GM08714 (cell line): ENCODE data around the gene ATP6V0B.

Experiments used
- H3K4me3 ChIP-seq: fragments of 200-500 bp; sonication (Bioruptor generic); 2 replicates; pipeline ENCODE4 v1.5.1; 2014; ENCODE audit warnings: mild to moderate bottlenecking, low read length, inconsistent platforms
- ZNF274 ChIP-seq: IDR thresholded peaks from 2 replicates; pipeline ENCODE4 v1.6.1; 2012; ENCODE audit warnings: mild to moderate bottlenecking, low read depth, low read length

Gene ATP6V0B

GRCh38 chr1:43980255-43981134, 5.7 kb downstream of the ATP6V0B start:
- peak overlapping the region; percentile 62; the same call in 1 of the 2 replicates for H3K4me3 ChIP-seq
- no peak for TF ChIP-seq ZNF274

DNA sequence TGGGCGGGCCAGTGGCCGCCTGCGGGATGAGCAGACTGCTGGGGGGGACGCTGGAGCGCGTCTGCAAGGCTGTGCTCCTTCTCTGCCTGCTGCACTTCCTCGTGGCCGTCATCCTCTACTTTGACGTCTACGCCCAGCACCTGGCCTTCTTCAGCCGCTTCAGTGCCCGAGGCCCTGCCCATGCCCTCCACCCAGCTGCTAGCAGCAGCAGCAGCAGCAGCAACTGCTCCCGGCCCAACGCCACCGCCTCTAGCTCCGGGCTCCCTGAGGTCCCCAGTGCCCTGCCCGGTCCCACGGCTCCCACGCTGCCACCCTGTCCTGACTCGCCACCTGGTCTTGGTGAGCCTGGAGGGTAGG, 6.4 kb downstream of the ATP6V0B start:
- no peak for TF ChIP-seq ZNF274
- H3K4me3 ChIP-seq = no peak overlapping the region; the same call in 1 of the 2 replicates

DNA sequence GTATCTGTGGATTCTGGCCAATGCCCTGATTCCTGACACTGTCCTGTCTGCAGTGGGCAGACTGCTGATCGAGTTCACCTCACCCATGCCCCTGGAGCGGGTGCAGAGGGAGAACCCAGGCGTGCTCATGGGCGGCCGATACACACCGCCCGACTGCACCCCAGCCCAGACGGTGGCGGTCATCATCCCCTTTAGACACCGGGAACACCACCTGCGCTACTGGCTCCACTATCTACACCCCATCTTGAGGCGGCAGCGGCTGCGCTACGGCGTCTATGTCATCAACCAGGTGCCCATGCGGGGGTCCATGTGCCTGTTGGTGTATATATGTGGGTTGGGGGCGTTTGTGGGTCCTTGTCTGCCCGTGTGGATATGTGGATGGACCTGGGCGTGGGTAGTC, 6.9 kb downstream of the ATP6V0B start:
- TF ChIP-seq ZNF274 = no peak
- H3K4me3 ChIP-seq = no peak overlapping the region

DNA sequence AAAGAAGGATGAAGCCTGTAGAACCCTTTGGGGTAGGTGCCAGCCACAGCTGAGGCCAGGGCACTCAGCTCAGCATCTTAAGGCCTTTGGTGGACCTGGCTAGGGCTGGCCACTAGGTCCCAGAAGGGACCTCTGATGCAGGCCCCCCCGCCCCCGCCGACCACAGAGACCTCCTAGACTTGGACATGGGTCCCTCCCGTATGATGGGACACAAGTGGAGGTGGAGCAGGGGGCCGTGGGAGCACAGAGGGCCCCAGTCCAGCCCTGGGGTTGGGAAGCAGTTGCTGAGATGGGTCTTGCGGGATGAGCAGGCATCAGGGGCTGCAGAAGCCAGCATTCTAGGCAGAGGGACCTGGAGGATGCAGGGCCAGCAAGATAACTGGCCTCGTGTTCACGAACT, 7.5 kb downstream of the ATP6V0B start:
- no peak for TF ChIP-seq ZNF274

GRCh38 chr1:43982808-43983207, 8.0 kb downstream of the ATP6V0B start:
- no peak for TF ChIP-seq ZNF274
- no peak overlapping the region for H3K4me3 ChIP-seq

More for the DNA sequence above, 7.5 kb downstream of the ATP6V0B start:
- H3K4me3 ChIP-seq = no peak overlapping the region

- no peak for TF ChIP-seq ZNF274
- no peak overlapping the region for H3K4me3 ChIP-seq
Observed at GRCh38 chr1:43983253-43983899, 8.6 kb downstream of the ATP6V0B start.

DNA sequence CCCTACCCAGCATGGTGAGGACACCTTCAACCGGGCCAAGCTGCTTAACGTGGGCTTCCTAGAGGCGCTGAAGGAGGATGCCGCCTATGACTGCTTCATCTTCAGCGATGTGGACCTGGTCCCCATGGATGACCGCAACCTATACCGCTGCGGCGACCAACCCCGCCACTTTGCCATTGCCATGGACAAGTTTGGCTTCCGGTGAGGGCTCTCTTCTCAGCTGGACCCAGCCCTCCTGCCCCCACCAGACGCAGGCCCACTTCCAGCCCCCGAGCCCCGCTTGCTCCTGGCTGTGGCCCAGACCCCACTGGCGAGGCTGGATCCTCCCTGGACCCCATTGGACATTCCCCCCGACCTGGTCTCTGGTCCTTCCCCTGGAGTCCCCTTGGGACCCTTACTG, 10.1 kb downstream of the ATP6V0B start:
- H3K4me3 ChIP-seq = no peak overlapping the region
- TF ChIP-seq ZNF274 = no peak

GRCh38 chr1:43985984-43986595, 11.3 kb downstream of the ATP6V0B start:
- TF ChIP-seq ZNF274 = no peak

GRCh38 chr1:43986712-43987111, 12.0 kb downstream of the ATP6V0B start:
- TF ChIP-seq ZNF274 = no peak
- no peak overlapping the region for H3K4me3 ChIP-seq

More at GRCh38 chr1:43985984-43986595, 11.3 kb downstream of the ATP6V0B start:
- no peak overlapping the region for H3K4me3 ChIP-seq

DNA sequence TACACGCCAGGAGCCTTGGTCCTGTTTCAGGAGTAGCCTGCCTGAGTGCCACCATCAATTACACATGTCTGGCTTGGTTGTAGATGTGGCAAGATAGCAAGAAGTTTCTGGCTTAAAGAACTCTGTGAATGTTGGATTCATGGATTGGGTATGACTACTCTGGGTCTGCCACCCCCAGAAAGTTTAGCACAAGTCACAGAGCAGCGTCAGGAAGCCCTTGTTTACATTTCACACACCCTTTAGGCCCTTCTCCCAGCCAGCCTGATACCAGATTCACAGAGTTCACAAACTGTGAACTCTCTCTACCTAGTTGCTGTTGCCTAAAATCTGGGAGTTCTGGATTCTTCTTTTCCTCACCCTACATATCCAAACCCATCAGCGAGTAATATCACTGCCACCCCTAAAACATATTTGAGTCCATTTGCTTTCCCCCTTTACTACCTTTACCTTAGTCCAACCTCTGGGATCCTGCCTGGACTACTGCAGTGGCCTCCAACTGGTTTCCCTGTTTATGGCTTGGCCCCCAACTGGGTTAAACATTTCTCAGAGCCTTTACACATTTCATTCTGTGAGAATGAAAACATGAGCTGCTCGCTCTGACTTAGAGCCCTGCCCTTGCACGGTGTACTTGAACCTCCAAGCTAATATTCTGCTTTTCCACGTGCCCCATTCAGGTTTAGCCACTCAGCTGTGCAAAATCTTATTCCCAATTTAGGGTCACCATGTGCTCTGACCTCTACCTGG, 12.6 kb downstream of the ATP6V0B start:
- TF ChIP-seq ZNF274 = no peak
- H3K4me3 ChIP-seq = no peak overlapping the region

DNA sequence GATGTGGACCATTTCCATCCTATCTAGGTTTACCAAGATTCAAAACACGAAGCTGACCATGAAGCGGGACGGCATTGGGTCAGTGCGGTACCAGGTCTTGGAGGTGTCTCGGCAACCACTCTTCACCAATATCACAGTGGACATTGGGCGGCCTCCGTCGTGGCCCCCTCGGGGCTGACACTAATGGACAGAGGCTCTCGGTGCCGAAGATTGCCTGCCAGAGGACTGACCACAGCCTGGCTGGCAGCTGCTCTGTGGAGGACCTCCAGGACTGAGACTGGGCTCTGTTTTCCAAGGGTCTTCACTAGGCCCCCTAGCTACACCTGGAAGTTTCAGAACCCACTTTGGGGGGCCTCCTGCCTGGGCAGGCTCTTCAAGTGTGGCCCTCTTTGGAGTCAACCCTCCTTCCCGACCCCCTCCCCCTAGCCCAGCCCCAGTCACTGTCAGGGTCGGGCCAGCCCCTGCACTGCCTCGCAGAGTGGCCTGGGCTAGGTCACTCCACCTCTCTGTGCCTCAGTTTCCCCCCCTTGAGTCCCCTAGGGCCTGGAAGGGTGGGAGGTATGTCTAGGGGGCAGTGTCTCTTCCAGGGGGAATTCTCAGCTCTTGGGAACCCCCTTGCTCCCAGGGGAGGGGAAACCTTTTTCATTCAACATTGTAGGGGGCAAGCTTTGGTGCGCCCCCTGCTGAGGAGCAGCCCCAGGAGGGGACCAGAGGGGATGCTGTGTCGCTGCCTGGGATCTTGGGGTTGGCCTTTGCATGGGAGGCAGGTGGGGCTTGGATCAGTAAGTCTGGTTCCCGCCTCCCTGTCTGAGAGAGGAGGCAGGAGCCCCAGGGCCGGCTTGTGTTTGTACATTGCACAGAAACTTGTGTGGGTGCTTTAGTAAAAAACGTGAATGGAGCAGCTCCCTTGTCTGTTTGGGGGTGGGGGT, 15.8 kb downstream of the ATP6V0B start:
- no peak for TF ChIP-seq ZNF274
- H3K4me3 ChIP-seq = peak overlapping the region; percentile 73; the same call in 1 of the 2 replicates

- no peak for TF ChIP-seq ZNF274
- peak overlapping the region; percentile 73; the same call in 1 of the 2 replicates for H3K4me3 ChIP-seq
Observed at GRCh38 chr1:43991200-43991475, 16.4 kb downstream of the ATP6V0B start.

DNA sequence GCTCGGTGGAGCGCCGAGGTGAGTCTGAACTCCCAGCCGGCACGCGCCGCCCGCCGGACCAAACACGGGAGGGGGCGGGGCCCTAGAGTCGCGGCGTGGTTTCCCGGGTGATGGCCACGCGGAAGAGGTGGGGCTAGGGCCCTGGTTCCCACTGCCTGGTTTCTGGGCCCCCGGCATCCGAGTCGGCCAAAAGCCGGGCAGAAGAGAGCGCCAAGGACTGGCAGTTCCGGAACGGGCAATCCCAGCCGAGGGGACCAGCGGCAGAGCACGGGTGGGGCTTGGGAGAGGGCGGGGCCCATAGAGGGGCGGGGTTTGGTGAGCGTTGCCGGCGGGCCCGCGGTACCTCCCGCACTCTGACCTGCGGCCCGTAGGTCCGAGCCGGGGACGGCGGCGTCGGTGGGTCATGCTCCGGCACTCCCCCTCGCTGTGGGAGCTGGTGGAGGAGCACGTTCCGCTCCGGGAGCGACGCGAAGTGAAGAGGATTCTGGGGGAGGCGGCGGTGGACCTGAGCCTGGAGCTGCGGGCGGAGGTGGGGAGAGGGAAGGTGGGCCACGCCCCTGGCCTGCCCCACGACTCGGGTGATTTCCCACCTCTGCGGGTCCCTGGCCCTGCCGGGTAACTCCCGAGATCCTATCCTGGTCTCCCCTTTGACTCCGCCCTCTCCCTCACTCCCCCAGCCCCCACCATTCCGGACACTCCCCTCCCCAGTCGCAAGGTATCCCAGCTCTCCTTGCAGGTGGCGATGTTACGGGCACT, 16.9 kb downstream of the ATP6V0B start, which contains the start of gene CCDC24:
CCDC24 (plus strand) TSS at position 124 of the 756 bp plus-strand sequence; CDS start at position 404, 280 bp downstream.
- peak within 1 kb of the TSS; percentile 73; the same call in 1 of the 2 replicates for H3K4me3 ChIP-seq
- no peak for TF ChIP-seq ZNF274
